PC-3 (cell line): ENCODE results near the gene SLC1A7. TPM values are rescaled to one million over a fixed set of nuclear protein-coding genes. Genes with fewer than 3 reads are reported as not detected.

Source experiments
- ATAC-seq: fragments of 200-7000 bp; cut with Tn5 transposase; 2 replicates; pipeline ENCODE4 v1.9.1; 2020; ENCODE audit warnings: mild to moderate bottlenecking, moderate library complexity
- BruUV-seq: library from RNA; stranded (reverse); fragments of 400-500 nt; replicated peaks from 2 replicates; lab custom pipeline; 2021; lab: Mats Ljungman, UMichigan
- CTCF ChIA-PET: fragments of 300-600 bp; sonication (Branson Sonifier 250); formaldehyde crosslinking; loops from one replicate; lab custom pipeline; 2022; ENCODE audit warnings: antibody characterized with exemption; lab: Charles Lee
- POLR2A ChIA-PET: fragments of 300-600 bp; sonication (Branson Sonifier 250); formaldehyde crosslinking; loops from one replicate; lab custom pipeline; 2022; ENCODE audit warnings: antibody characterized with exemption; ENCODE audit not compliant: unreplicated experiment; lab: Charles Lee
- DNase-seq: peaks from one replicate; pipeline ENCODE4 v3.0.0-alpha.2; 2015
- H2AFZ ChIP-seq: fragments of 300-600 bp; sonication (generic); 2 replicates; pipeline ENCODE4 v1.6.0; 2016; ENCODE audit warnings: antibody characterized with exemption, low read length
- H3F3A ChIP-seq: fragments of 300-600 bp; sonication (generic); one replicate; pipeline ENCODE4 v1.6.0; 2017; ENCODE audit warnings: antibody characterized with exemption, low read length, control low read depth, mild to moderate bottlenecking; ENCODE audit not compliant: unreplicated experiment
- H3K27ac ChIP-seq: fragments of 300-600 bp; sonication (generic); 2 replicates; pipeline ENCODE4 v1.5.1; 2016; ENCODE audit warnings: mild to moderate bottlenecking, low read length
- H3K27me3 ChIP-seq: fragments of 300-600 bp; sonication (generic); 2 replicates; pipeline ENCODE4 v1.6.1; 2016; ENCODE audit warnings: low read length, mixed read lengths
- H3K36me3 ChIP-seq: fragments of 300-600 bp; sonication (generic); 2 replicates; pipeline ENCODE4 v1.6.1; 2016; ENCODE audit warnings: low read depth, mixed run types, low read length, mixed read lengths
- H3K4me1 ChIP-seq: fragments of 300-600 bp; sonication (generic); 2 replicates; pipeline ENCODE4 v1.5.1; 2016; ENCODE audit warnings: low read length; ENCODE audit not compliant: insufficient read depth
- H3K4me2 ChIP-seq: fragments of 300-600 bp; sonication (generic); 2 replicates; pipeline ENCODE4 v1.6.0; 2016; ENCODE audit warnings: low read length
- H3K4me3 ChIP-seq: fragments of 300-600 bp; sonication (generic); 2 replicates; pipeline ENCODE4 v1.5.1; 2016; ENCODE audit warnings: mild to moderate bottlenecking, low read length, mixed read lengths
- H3K79me2 ChIP-seq: fragments of 300-600 bp; sonication (generic); 2 replicates; pipeline ENCODE4 v1.6.1; 2017; ENCODE audit warnings: low read length, mixed read lengths
- H3K9ac ChIP-seq: fragments of 300-600 bp; sonication (generic); 2 replicates; pipeline ENCODE4 v1.6.0; 2016; ENCODE audit warnings: mild to moderate bottlenecking, low read length
- H3K9me2 ChIP-seq: fragments of 300-600 bp; sonication (generic); replicated peaks from 2 replicates; pipeline ENCODE4 v1.6.1; 2016; ENCODE audit warnings: mixed run types, low read length, mixed read lengths
- H3K9me3 ChIP-seq: fragments of 300-600 bp; sonication (generic); 2 replicates; pipeline ENCODE4 v1.6.1; 2016; ENCODE audit warnings: low read length, mixed read lengths
- H4K20me1 ChIP-seq: fragments of 300-600 bp; sonication (generic); 2 replicates; pipeline ENCODE4 v1.6.1; 2016; ENCODE audit warnings: low read length, mixed read lengths
- EZH2 ChIP-seq: fragments of 300-600 bp; sonication (generic); IDR thresholded peaks from one replicate; pipeline ENCODE4 v1.6.1; 2017; ENCODE audit warnings: antibody characterized with exemption, mild to moderate bottlenecking, low read length; ENCODE audit not compliant: unreplicated experiment
- EZH2phosphoT487 ChIP-seq: fragments of 300-600 bp; sonication (generic); IDR thresholded peaks from 2 replicates; pipeline ENCODE4 v1.6.1; 2018; ENCODE audit warnings: mild to moderate bottlenecking, antibody characterized with exemption, low read length, borderline replicate concordance
- intact Hi-C: fragments of 100-400 bp; cut with micrococcal nuclease; formaldehyde crosslinking; loops from 2 replicates; pipeline ENCODE4 v1.9.0; 2023
- total RNA-seq: library from RNA; depleted of rRNA; stranded (reverse); fragments of >200 nt; gene quantifications from 2 replicates; pipeline ENCODE4 v1.2.3, GENCODE V29; 2014
- TF ChIP-seq, protein P1 (sequence below): fragments of 300-600 bp; sonication (generic); conservative IDR thresholded peaks from 2 replicates; pipeline ENCODE4 v1.5.1; 2017; ENCODE audit warnings: antibody characterized with exemption, low read depth, mild to moderate bottlenecking, low read length

SLC1A7 gene
- total RNA-seq, 1 experiment from 2014 or later = 0.26 TPM

DNA sequence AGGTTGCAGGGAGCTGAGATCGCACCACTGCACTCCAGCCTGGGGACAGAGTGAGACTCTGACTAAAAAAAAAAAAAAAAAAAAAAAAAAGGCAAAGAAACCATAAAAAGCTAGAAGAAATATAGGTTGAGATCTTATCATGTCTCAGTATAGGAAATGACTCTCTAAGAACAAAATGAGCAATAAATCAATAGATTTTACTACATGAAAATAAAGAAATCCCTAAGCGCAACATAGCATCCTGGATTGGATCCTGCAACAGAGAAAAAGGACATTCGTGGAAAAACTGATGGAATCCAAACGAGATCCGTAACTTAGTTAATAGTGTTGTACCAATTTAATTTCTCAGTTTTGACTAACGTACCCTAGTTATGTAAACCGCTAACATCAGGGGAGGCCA lies 35.3 kb downstream of the SLC1A7 start:
- intact Hi-C loops = loop anchor here (1.0 to 10.0 kb wide), 3 partner anchors 69 to 182 kb away; partner anchors contain the start of genes ECHDC2 and SCP2
- H2AFZ ChIP-seq = peak overlapping the region; percentile 47; the same call in 1 of the 2 replicates
- H3K9me3 ChIP-seq = no peaks in the 10 kb centered on the region
- H4K20me1 ChIP-seq = no peaks in the 10 kb centered on the region
- peak overlapping the region; percentile 74 for H3K9ac ChIP-seq
- peaks cover 9% of the 10 kb centered on the region for H3F3A ChIP-seq
- TF ChIP-seq EZH2phosphoT487 = no peak
- TF ChIP-seq, protein P1, sequence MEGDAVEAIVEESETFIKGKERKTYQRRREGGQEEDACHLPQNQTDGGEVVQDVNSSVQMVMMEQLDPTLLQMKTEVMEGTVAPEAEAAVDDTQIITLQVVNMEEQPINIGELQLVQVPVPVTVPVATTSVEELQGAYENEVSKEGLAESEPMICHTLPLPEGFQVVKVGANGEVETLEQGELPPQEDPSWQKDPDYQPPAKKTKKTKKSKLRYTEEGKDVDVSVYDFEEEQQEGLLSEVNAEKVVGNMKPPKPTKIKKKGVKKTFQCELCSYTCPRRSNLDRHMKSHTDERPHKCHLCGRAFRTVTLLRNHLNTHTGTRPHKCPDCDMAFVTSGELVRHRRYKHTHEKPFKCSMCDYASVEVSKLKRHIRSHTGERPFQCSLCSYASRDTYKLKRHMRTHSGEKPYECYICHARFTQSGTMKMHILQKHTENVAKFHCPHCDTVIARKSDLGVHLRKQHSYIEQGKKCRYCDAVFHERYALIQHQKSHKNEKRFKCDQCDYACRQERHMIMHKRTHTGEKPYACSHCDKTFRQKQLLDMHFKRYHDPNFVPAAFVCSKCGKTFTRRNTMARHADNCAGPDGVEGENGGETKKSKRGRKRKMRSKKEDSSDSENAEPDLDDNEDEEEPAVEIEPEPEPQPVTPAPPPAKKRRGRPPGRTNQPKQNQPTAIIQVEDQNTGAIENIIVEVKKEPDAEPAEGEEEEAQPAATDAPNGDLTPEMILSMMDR = no peak
- TF ChIP-seq EZH2 = no peak
- DNase-seq (no peak), ATAC-seq (no peak)
- peaks cover 59% of the 10 kb centered on the region for H3K4me1 ChIP-seq
- no peaks in the 10 kb centered on the region for H3K36me3 ChIP-seq
- H3K79me2 ChIP-seq = no peaks in the 10 kb centered on the region
- H3K27me3 ChIP-seq = no peaks in the 10 kb centered on the region
- POLR2A ChIA-PET = interaction anchor here (0.7 kb wide), 1 partner anchor 383 kb away, joined by 4 read pairs; no protein-coding TSS in a partner anchor
- peak overlapping the region; percentile 41 for H3K4me3 ChIP-seq
- peak overlapping the region; percentile 70 for H3K4me2 ChIP-seq
- H3K27ac ChIP-seq = peak overlapping the region; percentile 96
- CTCF ChIA-PET = no interaction called here
- no TSS peak for BruUV-seq
- H3K9me2 ChIP-seq = no peaks in the 10 kb centered on the region

DNA sequence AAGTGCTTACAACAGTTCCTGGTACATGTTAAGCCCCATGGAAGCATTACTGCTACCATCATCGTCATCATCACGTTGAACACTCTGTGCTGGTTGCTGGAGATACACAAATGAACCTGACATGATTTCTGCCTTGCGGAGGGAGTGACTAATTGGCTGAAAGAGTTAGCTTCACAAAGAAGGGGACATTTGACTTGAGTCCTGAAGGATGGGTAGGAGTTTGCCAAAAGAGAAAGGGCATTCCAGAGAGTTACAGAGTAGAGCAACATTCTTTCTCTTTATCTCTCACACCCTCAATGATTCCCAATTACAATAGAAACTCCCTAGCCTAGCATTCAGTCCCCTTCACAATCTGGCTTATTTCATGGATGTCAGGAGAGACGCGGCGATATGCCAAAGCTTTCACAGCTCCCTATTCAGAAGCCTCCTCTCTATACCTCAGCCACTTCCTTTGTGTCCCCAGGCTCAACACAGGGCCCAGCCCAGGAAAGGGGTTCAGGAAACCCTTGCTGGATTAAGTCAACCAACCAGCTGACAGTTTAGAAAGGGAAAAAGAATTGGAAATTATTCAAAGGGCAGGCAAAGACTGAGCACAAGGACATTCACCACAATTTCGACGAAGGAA lies 38.0 kb downstream of the SLC1A7 start:
- Histone ChIP-seq H3K27ac (no peak overlapping the region), H3K79me2 (no peaks in the 10 kb centered on the region), H3K36me3 (no peaks in the 10 kb centered on the region), H3K27me3 (no peaks in the 10 kb centered on the region), H3K4me3 (no peak overlapping the region), H3K9ac (no peak overlapping the region), H3K9me3 (0 out of 2 replicates have a peak, but pooled peaks cover 4% of the 10 kb centered on the region), H3F3A (peaks cover 9% of the 10 kb centered on the region), H3K4me2 (no peak overlapping the region), H3K9me2 (no peaks in the 10 kb centered on the region), H3K4me1 (peaks cover 35% of the 10 kb centered on the region), H4K20me1 (no peaks in the 10 kb centered on the region), H2AFZ (no peak overlapping the region)
- DNase-seq = no peak
- ChIA-PET CTCF (no interaction called here), POLR2A (no interaction called here)
- intact Hi-C loops = loop anchor here (10.0 kb wide), 1 partner anchor 180 kb away; the partner anchor contains the start of genes ECHDC2 and SCP2
- BruUV-seq = no TSS peak
- TF ChIP-seq EZH2 (no peak), EZH2phosphoT487 (no peak)
- TF ChIP-seq, protein P1 = no peak
- ATAC-seq = no peak

DNA sequence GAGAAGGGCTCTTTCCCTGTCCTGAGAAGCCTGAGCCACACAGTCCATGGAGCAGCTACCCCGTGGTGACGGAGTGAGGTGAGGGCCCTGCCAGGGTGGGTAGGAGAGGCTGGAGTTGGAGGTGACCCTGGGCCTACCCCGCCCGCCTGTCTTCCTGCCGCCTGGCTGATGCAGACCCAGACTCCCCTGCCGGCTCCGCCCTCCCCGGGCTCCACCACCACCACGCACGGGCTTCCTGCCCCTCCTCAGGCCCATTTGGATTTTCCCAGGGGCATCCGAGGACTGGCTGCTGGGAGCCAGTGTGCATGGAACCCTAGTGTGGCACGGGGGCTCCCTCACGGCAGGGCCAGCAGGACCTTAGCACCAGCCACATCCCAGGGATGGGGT lies 47.9 kb downstream of the SLC1A7 start:
- H3K9ac ChIP-seq = no peak overlapping the region
- intact Hi-C loops = no loop called here
- peaks cover 5% of the 10 kb centered on the region; the same call in 1 of the 2 replicates for H3K4me1 ChIP-seq
- no peak overlapping the region for H2AFZ ChIP-seq
- H3K27ac ChIP-seq = no peak overlapping the region
- no peaks in the 10 kb centered on the region for H4K20me1 ChIP-seq
- POLR2A ChIA-PET = no interaction called here
- no TSS peak for BruUV-seq
- DNase-seq = no peak
- no peaks in the 10 kb centered on the region for H3K36me3 ChIP-seq
- no peak overlapping the region for H3K4me2 ChIP-seq
- H3F3A ChIP-seq = no peaks in the 10 kb centered on the region
- no peaks in the 10 kb centered on the region for H3K9me3 ChIP-seq
- H3K79me2 ChIP-seq = no peaks in the 10 kb centered on the region
- H3K27me3 ChIP-seq = no peaks in the 10 kb centered on the region
- CTCF ChIA-PET = no interaction called here
- TF ChIP-seq EZH2phosphoT487 = no peak
- TF ChIP-seq, protein P1 = no peak
- TF ChIP-seq EZH2 = no peak
- H3K4me3 ChIP-seq = no peak overlapping the region
- ATAC-seq = no peak
- no peaks in the 10 kb centered on the region for H3K9me2 ChIP-seq
